HepG2 (cell line): ENCODE data around the gene PGK2. TPM values are rescaled to one million over a fixed set of nuclear protein-coding genes. Genes with fewer than 3 reads are reported as not detected.

Experiments used
- ATAC-seq: fragments of 200-7000 bp; cut with Tn5 transposase; 3 replicates; pipeline ENCODE4 v1.9.1; 2020; ENCODE audit warnings: mild to moderate bottlenecking, moderate library complexity
- BruUV-seq: library from RNA; stranded (reverse); fragments of 400-500 nt; replicated peaks from 2 replicates; lab custom pipeline; 2021; lab: Mats Ljungman, UMichigan
- CTCF ChIA-PET: fragments of 300-600 bp; formaldehyde crosslinking; extraction: SDS; loops from one replicate; lab custom pipeline; 2021; ENCODE audit warnings: low total read pairs, inconsistent platforms, low intra/inter-chr PET ratio; lab: Yijun Ruan, JAX
- POLR2A ChIA-PET: fragments of 350-600 bp; sonication (Branson Sonifier 250); formaldehyde crosslinking; loops from one replicate; lab custom pipeline; 2020; ENCODE audit warnings: antibody characterized with exemption, inconsistent platforms; lab: Yijun Ruan, JAX
- DNase-seq: peaks from one replicate; pipeline ENCODE4 v3.0.0-alpha.2; 2015; ENCODE audit warnings: low spot score
- FAIRE-seq: peaks from 3 replicates; lab custom pipeline; 2011; peaks lifted over from hg19 to GRCh38; lab: Jason Lieb, UNC
- H2AFZ ChIP-seq: one replicate; pipeline ENCODE4 v1.6.1; 2011; ENCODE audit warnings: low read length, inconsistent platforms
- H3K27ac ChIP-seq: fragments of 300-600 bp; 3 replicates; pipeline ENCODE4 v1.8.0; 2011; ENCODE audit warnings: mixed run types, mild to moderate bottlenecking, mixed read lengths, low read length, inconsistent platforms; ENCODE audit not compliant: insufficient read depth; ENCODE audit errors: extremely low read length
- H3K27me3 ChIP-seq, 2 experiments: fragments of 200-600 bp in 1 of 2; 2 replicates in 1 of 2; 3 replicates in 1 of 2; pipeline versions ENCODE4 v1.6.0 to v1.8.0; 2011; ENCODE audit warnings: low read length in 2 of 2, mild to moderate bottlenecking in 2 of 2, moderate library complexity in 2 of 2, inconsistent platforms in 1 of 2; ENCODE audit not compliant: insufficient read depth in 2 of 2, control insufficient read depth in 1 of 2
- H3K36me3 ChIP-seq, 2 experiments: fragments of 200-600 bp in 1 of 2; replicated peaks in 1 of 2; 2 replicates in 1 of 2; 3 replicates in 1 of 2; pipeline versions ENCODE4 v1.5.1 to v1.8.0; 2011; ENCODE audit warnings: low read length in 2 of 2, inconsistent platforms in 1 of 2; ENCODE audit not compliant: insufficient read depth in 2 of 2, control insufficient read depth in 1 of 2
- H3K4me1 ChIP-seq: 2 replicates; pipeline ENCODE4 v1.5.1; 2012; ENCODE audit warnings: low read length, inconsistent platforms; ENCODE audit not compliant: insufficient read depth
- H3K4me2 ChIP-seq: 2 replicates; pipeline ENCODE4 v1.6.0; 2011; ENCODE audit warnings: low read depth, low read length, inconsistent platforms
- H3K4me3 ChIP-seq, 3 experiments: fragments of 200-600 bp in 1 of 3; sonication (generic), shearing (Covaris generic) in 1 of 3; replicated peaks in 1 of 3; 2 replicates each; pipeline ENCODE4 v1.5.1; 2011 to 2016; ENCODE audit warnings: low read length in 3 of 3, inconsistent platforms in 2 of 3, low read depth in 2 of 3, mild to moderate bottlenecking in 2 of 3, control low read depth in 1 of 3, mixed read lengths in 1 of 3; ENCODE audit not compliant: insufficient read depth in 1 of 3
- H3K79me2 ChIP-seq: one replicate; pipeline ENCODE4 v1.6.1; 2011; ENCODE audit warnings: low read length, inconsistent platforms; ENCODE audit not compliant: insufficient read depth
- H3K9ac ChIP-seq: 2 replicates; pipeline ENCODE4 v1.6.0; 2011; ENCODE audit warnings: mild to moderate bottlenecking, low read depth, low read length, inconsistent platforms; ENCODE audit not compliant: insufficient read depth
- H3K9me3 ChIP-seq: 2 replicates; pipeline ENCODE4 v1.5.1; 2012; ENCODE audit warnings: mild to moderate bottlenecking, low read length
- H4K20me1 ChIP-seq: 2 replicates; pipeline ENCODE4 v1.6.0; 2011; ENCODE audit warnings: inconsistent platforms, mild to moderate bottlenecking, low read length, moderate library complexity; ENCODE audit not compliant: insufficient read depth
- DZIP1 ChIP-seq: sonication (generic); formaldehyde crosslinking; IDR thresholded peaks from 2 replicates; pipeline ENCODE4 v1.5.0; 2020; ENCODE audit warnings: mild to moderate bottlenecking, missing genetic modification reagents
- POLR2A ChIP-seq, 2 experiments: IDR thresholded peaks; 2 replicates each; pipeline ENCODE4 v1.6.1; 2011; ENCODE audit warnings: low read depth in 2 of 2, low read length in 2 of 2, mild to moderate bottlenecking in 1 of 2, moderate library complexity in 1 of 2; ENCODE audit not compliant: insufficient read depth in 1 of 2
- SOX5 ChIP-seq: IDR thresholded peaks from 2 replicates; pipeline ENCODE4 v1.6.1; 2016; ENCODE audit warnings: borderline replicate concordance
- ZNF333 ChIP-seq: sonication (generic); formaldehyde crosslinking; IDR thresholded peaks from 2 replicates; pipeline ENCODE4 v1.4.0; 2020; ENCODE audit warnings: mild to moderate bottlenecking, missing genetic modification reagents, borderline replicate concordance
- WGBS: methylation state at CpG from one replicate; pipeline ENCODE4 v1.1.6; 2017; ENCODE audit warnings: low lambda C conversion rate; 5-methylcytosine and 5-hydroxymethylcytosine counted together
- in situ Hi-C: cut with HindIII; loops from 2 replicates; pipeline ENCODE4 v1.10.0; 2017; ENCODE audit warnings: low pct_unique_long_range_greater_than_20kb; ENCODE audit not compliant: extremely low pct_ligation_motif_present
- intact Hi-C: fragments of 100-400 bp; cut with micrococcal nuclease; formaldehyde crosslinking; loops from one replicate; pipeline ENCODE4 v1.10.0; 2022; ENCODE audit not compliant: unreplicated experiment
- polyA plus RNA-seq, 8 experiments: library from polyadenylated mRNA; depleted of rRNA in 3 of 8; stranded (reverse) in 7 of 8; unstranded in 1 of 8; fragments of >200 nt; fragmentation: Illumina TruSeq in 4 of 8; extraction: Trizol in 4 of 8; gene quantifications; 2 replicates each; pipeline versions ENCODE4 v1.2.1 to v1.2.3, GENCODE V29; 2011 to 2016; ENCODE audit warnings: low read depth in 4 of 8, missing spikeins in 1 of 8, mixed read lengths in 1 of 8; ENCODE audit not compliant: insufficient read depth in 1 of 8
- total RNA-seq, 5 experiments: library from RNA; depleted of rRNA; stranded (reverse); fragments of >200 nt; fragmentation: Illumina TruSeq; extraction: Trizol; gene quantifications; 2 replicates each; pipeline ENCODE4 v1.2.3, GENCODE V29; 2016; ENCODE audit warnings: low read depth in 1 of 5

PGK2 gene
- total and polyA plus RNA-seq, 2 of the 13 experiments (the other 11 are each of a cell fraction or from before 2014, with no cell fraction given) = not detected

- Histone ChIP-seq H3K79me2 (no peaks in the 10 kb centered on the region), H3K4me3 (no peak overlapping the region), H4K20me1 (no peaks in the 10 kb centered on the region), H3K27me3 (no peaks in the 10 kb centered on the region), H3K36me3 (no peaks in the 10 kb centered on the region), H3K27ac (no peak overlapping the region), H3K9me3 (no peaks in the 10 kb centered on the region), H3K9ac (no peak overlapping the region), H2AFZ (no peak overlapping the region), H3K4me1 (no peaks in the 10 kb centered on the region), H3K4me2 (no peak overlapping the region)
- intact Hi-C loops (no loop called here), in situ Hi-C loops (no loop called here)
- DNase-seq (no peak), ATAC-seq (no peak), FAIRE-seq (no peak)
- 53% methylated on average over 4 of the region's 4 CpGs for WGBS
- CTCF ChIA-PET = no interaction called here
- POLR2A ChIA-PET = no interaction called here
- TF ChIP-seq DZIP1 (CRISPR knock-in tag) = no peak
- BruUV-seq = no TSS peak
These were observed 43.7 kb downstream of the PGK2 start for GRCh38 chr6:49743429-49743828.

GRCh38 chr6:49739423-49739822 is 47.7 kb downstream of the PGK2 start:
- no peak overlapping the region for H3K9ac ChIP-seq
- DNase-seq = no peak
- no peak for TF ChIP-seq ZNF333 (CRISPR knock-in tag)
- TF ChIP-seq SOX5 (CRISPR knock-in tag) = no peak
- TF ChIP-seq POLR2A (IDR thresholded peaks at IDR 0.05; ENCODE audit: insufficient read depth in 1 of 2, low read depth in 2 of 2, low read length in 2 of 2) = no peak
- H3K79me2 ChIP-seq = no peaks in the 10 kb centered on the region
- H4K20me1 ChIP-seq = no peaks in the 10 kb centered on the region
- no peak overlapping the region for H3K4me2 ChIP-seq
- ChIA-PET POLR2A (no interaction called here), CTCF (no interaction called here)
- ATAC-seq = no peak
- in situ Hi-C loops = no loop called here
- H2AFZ ChIP-seq = no peak overlapping the region
- H3K36me3 ChIP-seq = no peaks in the 10 kb centered on the region
- no peaks in the 10 kb centered on the region for H3K27me3 ChIP-seq
- 0% methylated on average over 2 of the region's 2 CpGs for WGBS
- BruUV-seq = no TSS peak
- no peak overlapping the region for H3K4me3 ChIP-seq
- no peak for FAIRE-seq
- no peaks in the 10 kb centered on the region for H3K9me3 ChIP-seq
- intact Hi-C loops = no loop called here
- no peaks in the 10 kb centered on the region for H3K4me1 ChIP-seq
- H3K27ac ChIP-seq = no peak overlapping the region
